ENCODE results near the gene UBASH3A.

GRCh38 chr21:42414553-42414927, 10.8 kb downstream of the UBASH3A start:
- no peak for TF ChIP-seq CTCF (IDR thresholded peaks at IDR 0.05 in 4 of 5, conservative IDR thresholded peaks at IDR 0.05 in 1 of 5)
- no peak for TF ChIP-seq POLR2A (IDR thresholded peaks at IDR 0.05)

Measured in gastrocnemius medialis (tissue), 4 donors.